Activated T-helper 2 cell treated with anti-CD3 and anti-CD28 coated beads, Interferon-gamma antibody, Interleukin-2, Interleukin-4, amounts not matched to agents 10 μg/mL and 5 μg/mL and 100 μg/mL, durations not matched to agents 14 hours and 24 hours and 36 hours (primary cell): Measurements from ENCODE around the gene VEGFA. TPM values are rescaled to one million over a fixed set of nuclear protein-coding genes. Genes with fewer than 3 reads are reported as not detected.

Experiments
- DNase-seq: peaks from one replicate; pipeline ENCODE4 v3.0.0; 2021; ENCODE audit warnings: low spot score
- H3K27ac Mint-ChIP-seq: one replicate; pipeline ENCODE4 v1.8.0; 2021; ENCODE audit warnings: mixed read lengths
- H3K27me3 Mint-ChIP-seq: one replicate; pipeline ENCODE4 v1.8.0; 2021; ENCODE audit warnings: low read depth, mixed read lengths
- H3K36me3 Mint-ChIP-seq: one replicate; pipeline ENCODE4 v1.8.0; 2021; ENCODE audit warnings: low read depth, mixed read lengths
- H3K4me1 Mint-ChIP-seq: one replicate; pipeline ENCODE4 v1.8.0; 2021; ENCODE audit warnings: low read depth, mixed read lengths
- H3K4me3 Mint-ChIP-seq: one replicate; pipeline ENCODE4 v1.8.0; 2021; ENCODE audit warnings: low read depth, mild to moderate bottlenecking, moderate library complexity, mixed read lengths
- H3K9me3 Mint-ChIP-seq: one replicate; pipeline ENCODE4 v1.8.0; 2021; ENCODE audit warnings: mixed read lengths
- intact Hi-C: fragments of 100-400 bp; cut with micrococcal nuclease; formaldehyde crosslinking; loops from one replicate; pipeline ENCODE4 v1.15.1; 2023
- total RNA-seq: library from RNA; stranded (reverse); gene quantifications from 2 replicates; pipeline ENCODE4 v1.2.3, GENCODE V29; 2022

Gene VEGFA
- total RNA-seq, 1 donor from 2014 or later: 50.7 TPM

GRCh38 chr6:43733471-43734293 is 36.3 kb upstream of the VEGFA start:
- Mint-ChIP-seq H3K9me3 (peaks cover 29% of the 10 kb centered on the region), H3K4me1 (peaks cover 10% of the 10 kb centered on the region), H3K4me3 (no peak overlapping the region), H3K27me3 (no peaks in the 10 kb centered on the region), H3K36me3 (peaks cover 8% of the 10 kb centered on the region), H3K27ac (peak overlapping the region; percentile 10)
- intact Hi-C loops: no loop called here
- DNase-seq: no peak

- intact Hi-C loops: no loop called here
- Mint-ChIP-seq H3K4me1 (peaks cover 10% of the 10 kb centered on the region), H3K9me3 (peaks cover 25% of the 10 kb centered on the region), H3K36me3 (peaks cover 8% of the 10 kb centered on the region), H3K4me3 (no peak overlapping the region), H3K27ac (no peak overlapping the region), H3K27me3 (no peaks in the 10 kb centered on the region)
- DNase-seq: no peak
Observed at GRCh38 chr6:43734294-43734665, 35.7 kb upstream of the VEGFA start.

GRCh38 chr6:43735642-43736199 is 34.3 kb upstream of the VEGFA start:
- Mint-ChIP-seq H3K4me1 (peaks cover 10% of the 10 kb centered on the region), H3K27me3 (no peaks in the 10 kb centered on the region), H3K4me3 (no peak overlapping the region), H3K36me3 (peaks cover 6% of the 10 kb centered on the region), H3K27ac (no peak overlapping the region), H3K9me3 (peaks cover 20% of the 10 kb centered on the region)
- no peak for DNase-seq
- intact Hi-C loops: no loop called here

GRCh38 chr6:43736211-43736786 is 33.7 kb upstream of the VEGFA start:
- Mint-ChIP-seq H3K9me3 (peaks cover 15% of the 10 kb centered on the region), H3K27ac (no peak overlapping the region), H3K4me3 (no peak overlapping the region), H3K4me1 (peaks cover 10% of the 10 kb centered on the region), H3K27me3 (no peaks in the 10 kb centered on the region), H3K36me3 (peaks cover 3% of the 10 kb centered on the region)
- no peak for DNase-seq
- intact Hi-C loops: no loop called here

- Mint-ChIP-seq H3K27me3 (no peaks in the 10 kb centered on the region), H3K27ac (no peak overlapping the region), H3K4me1 (peaks cover 10% of the 10 kb centered on the region), H3K36me3 (no peaks in the 10 kb centered on the region), H3K9me3 (peaks cover 9% of the 10 kb centered on the region), H3K4me3 (no peak overlapping the region)
- intact Hi-C loops: no loop called here
- DNase-seq: no peak
Observed at GRCh38 chr6:43736844-43737243, 33.2 kb upstream of the VEGFA start.

- Mint-ChIP-seq H3K36me3 (no peaks in the 10 kb centered on the region), H3K4me3 (no peak overlapping the region), H3K4me1 (peaks cover 10% of the 10 kb centered on the region), H3K9me3 (peaks cover 3% of the 10 kb centered on the region), H3K27me3 (no peaks in the 10 kb centered on the region), H3K27ac (no peak overlapping the region)
- no peak for DNase-seq
- intact Hi-C loops: no loop called here
Observed at GRCh38 chr6:43737272-43738081, 32.5 kb upstream of the VEGFA start.

GRCh38 chr6:43738267-43738676 is 31.7 kb upstream of the VEGFA start:
- peaks cover 8% of the 10 kb centered on the region for H3K4me1 Mint-ChIP-seq
- intact Hi-C loops: no loop called here
- no peaks in the 10 kb centered on the region for H3K9me3 Mint-ChIP-seq
- DNase-seq: no peak
- H3K27ac Mint-ChIP-seq: no peak overlapping the region
- H3K36me3 Mint-ChIP-seq: no peaks in the 10 kb centered on the region
- no peaks in the 10 kb centered on the region for H3K27me3 Mint-ChIP-seq
- H3K4me3 Mint-ChIP-seq: no peak overlapping the region

- Mint-ChIP-seq H3K4me1 (peaks cover 4% of the 10 kb centered on the region), H3K27ac (no peak overlapping the region), H3K9me3 (no peaks in the 10 kb centered on the region), H3K27me3 (no peaks in the 10 kb centered on the region), H3K4me3 (no peak overlapping the region), H3K36me3 (no peaks in the 10 kb centered on the region)
- no peak for DNase-seq
- intact Hi-C loops: no loop called here
Observed at GRCh38 chr6:43738877-43739641, 31.0 kb upstream of the VEGFA start.

- Mint-ChIP-seq H3K4me1 (peaks cover 1% of the 10 kb centered on the region), H3K9me3 (no peaks in the 10 kb centered on the region), H3K27me3 (no peaks in the 10 kb centered on the region), H3K27ac (no peak overlapping the region), H3K4me3 (no peak overlapping the region), H3K36me3 (no peaks in the 10 kb centered on the region)
- DNase-seq: no peak
- intact Hi-C loops: no loop called here
Observed at GRCh38 chr6:43739642-43740091, 30.3 kb upstream of the VEGFA start.

GRCh38 chr6:43740321-43740960 is 29.6 kb upstream of the VEGFA start:
- intact Hi-C loops: no loop called here
- Mint-ChIP-seq H3K9me3 (no peaks in the 10 kb centered on the region), H3K4me3 (no peak overlapping the region), H3K27ac (no peak overlapping the region), H3K4me1 (no peaks in the 10 kb centered on the region), H3K36me3 (no peaks in the 10 kb centered on the region), H3K27me3 (no peaks in the 10 kb centered on the region)
- no peak for DNase-seq

GRCh38 chr6:43740961-43741764 is 28.8 kb upstream of the VEGFA start:
- no peak overlapping the region for H3K4me3 Mint-ChIP-seq
- no peaks in the 10 kb centered on the region for H3K36me3 Mint-ChIP-seq
- intact Hi-C loops: no loop called here
- no peak overlapping the region for H3K27ac Mint-ChIP-seq
- no peak for DNase-seq
- peaks cover 2% of the 10 kb centered on the region for H3K27me3 Mint-ChIP-seq
- H3K4me1 Mint-ChIP-seq: no peaks in the 10 kb centered on the region
- H3K9me3 Mint-ChIP-seq: no peaks in the 10 kb centered on the region
